Ovary (tissue), 9 donors: Measurements from ENCODE around the gene MAPK8IP2. TPM values are rescaled to one million over a fixed set of nuclear protein-coding genes. Genes with fewer than 3 reads are reported as not detected.

ENCODE experiments used
- DNase-seq, 5 donors: peaks; one replicate each; pipeline ENCODE4 v3.0.0-alpha.2; 2019 to 2020
- H3K27ac ChIP-seq, 2 donors: fragments of 200-600 bp; one replicate each; pipeline versions ENCODE4 v1.5.1 to v1.8.0; 2019 to 2022
- H3K27me3 ChIP-seq: fragments of 200-600 bp; one replicate; pipeline ENCODE4 v1.8.0; 2022
- H3K36me3 ChIP-seq: fragments of 200-600 bp; sonication (generic); one replicate; pipeline ENCODE4 v1.5.1; 2019
- H3K4me1 ChIP-seq: one replicate; pipeline ENCODE4 v1.8.1; 2013; ENCODE audit warnings: mild to moderate bottlenecking, moderate library complexity; ENCODE audit not compliant: insufficient read depth
- H3K4me3 ChIP-seq: fragments of 200-600 bp; sonication (generic); one replicate; pipeline ENCODE4 v1.5.1; 2017
- H3K9me3 ChIP-seq, 2 donors: fragments of 200-600 bp in 1 of 2; sonication (generic) in 1 of 2; one replicate each; pipeline versions ENCODE4 v1.5.1 to v1.8.1; 2013 to 2019; ENCODE audit warnings: mild to moderate bottlenecking in 1 of 2, moderate library complexity in 1 of 2
- EP300 ChIP-seq: sonication (generic); formaldehyde crosslinking; IDR thresholded peaks from one replicate; pipeline ENCODE4 v1.6.1; 2017; ENCODE audit warnings: antibody characterized with exemption
- POLR2A ChIP-seq: fragments of 450-650 bp; IDR thresholded peaks from one replicate; pipeline ENCODE4 v1.6.1; 2017; ENCODE audit warnings: antibody characterized with exemption, mild to moderate bottlenecking, moderate library complexity
- WGBS, 3 donors: extraction: QIAGEN DNeasy Blood & Tissue Kit in 1 of 3; methylation state at CpG; one replicate each; pipeline versions ENCODE4 v1.1.5 to v1.1.7; 2013 to 2017; 5-methylcytosine and 5-hydroxymethylcytosine counted together
- intact Hi-C, 4 donors: fragments of 100-400 bp; cut with DNase I; formaldehyde crosslinking; loops; one replicate each; pipeline versions ENCODE4 v1.11.0 to v1.15.1; 2022 to 2023
- polyA plus RNA-seq, 2 donors: library from polyadenylated mRNA; stranded (reverse); fragments of 200-250 nt in 1 of 2; fragments of 350-450 nt in 1 of 2; fragmentation: Illumina TruSeq in 1 of 2; extraction: RNeasy Lipid Tissue Mini Kit (QIAGEN cat#74804) in 1 of 2; gene quantifications; one replicate each; pipeline ENCODE4 v1.2.3, GENCODE V29; 2013 to 2014
- total RNA-seq, 7 donors: library from RNA; depleted of rRNA in 2 of 7; stranded (reverse); fragments of >200 nt in 2 of 7; fragmentation: NEBNext Ultra II Directional in 3 of 7; extraction: Animal tissue kit (Norgen Biotek cat#: 25700) in 3 of 7; gene quantifications; one replicate each; pipeline versions ENCODE4 v1.1.0 to v1.2.4, GENCODE V29; 2016 to 2023
- TF ChIP-seq, protein P1 (sequence below), 3 donors: fragments of 450-650 bp in 2 of 3; fragments of 200-600 bp in 1 of 3; IDR thresholded peaks; one replicate each; pipeline versions ENCODE4 v1.5.1 to v1.8.0; 2016 to 2022; ENCODE audit warnings: antibody characterized with exemption in 3 of 3, mild to moderate bottlenecking in 1 of 3
- donor health status: DM: no; HTN: no; CAD: no; lungs with moderate emphysema.
- donor health status: DM: no; HTN: no; CAD: no.
- donor health status: Bipolar disorder and iron deficiency.
- donor health status: DM: yes; HTN: yes; CAD: no.
- donor health status: DM: no; HTN: no; CAD: no.
- donor health status: DM: yes; HTN: yes; CAD: no.

MAPK8IP2 gene
- total and polyA plus RNA-seq, 9 donors = 1.1 to 28.4 (median 9.4) TPM

GRCh38 chr22:50576806-50577696, 23.5 kb upstream of the MAPK8IP2 start:
- 76 to 83% (median 80%) methylated on average over 18 of the region's 18 CpGs for WGBS, 3 donors
- no peak overlapping the region for H3K4me3 ChIP-seq
- H3K9me3 ChIP-seq = no peaks in the 10 kb centered on the region
- intact Hi-C loops = no loop called here
- DNase-seq = no peak
- TF ChIP-seq, protein P1, sequence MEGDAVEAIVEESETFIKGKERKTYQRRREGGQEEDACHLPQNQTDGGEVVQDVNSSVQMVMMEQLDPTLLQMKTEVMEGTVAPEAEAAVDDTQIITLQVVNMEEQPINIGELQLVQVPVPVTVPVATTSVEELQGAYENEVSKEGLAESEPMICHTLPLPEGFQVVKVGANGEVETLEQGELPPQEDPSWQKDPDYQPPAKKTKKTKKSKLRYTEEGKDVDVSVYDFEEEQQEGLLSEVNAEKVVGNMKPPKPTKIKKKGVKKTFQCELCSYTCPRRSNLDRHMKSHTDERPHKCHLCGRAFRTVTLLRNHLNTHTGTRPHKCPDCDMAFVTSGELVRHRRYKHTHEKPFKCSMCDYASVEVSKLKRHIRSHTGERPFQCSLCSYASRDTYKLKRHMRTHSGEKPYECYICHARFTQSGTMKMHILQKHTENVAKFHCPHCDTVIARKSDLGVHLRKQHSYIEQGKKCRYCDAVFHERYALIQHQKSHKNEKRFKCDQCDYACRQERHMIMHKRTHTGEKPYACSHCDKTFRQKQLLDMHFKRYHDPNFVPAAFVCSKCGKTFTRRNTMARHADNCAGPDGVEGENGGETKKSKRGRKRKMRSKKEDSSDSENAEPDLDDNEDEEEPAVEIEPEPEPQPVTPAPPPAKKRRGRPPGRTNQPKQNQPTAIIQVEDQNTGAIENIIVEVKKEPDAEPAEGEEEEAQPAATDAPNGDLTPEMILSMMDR (IDR thresholded peaks at IDR 0.05) = no peak
- TF ChIP-seq POLR2A (no peak), EP300 (no peak)
- H3K36me3 ChIP-seq = no peaks in the 10 kb centered on the region
- H3K4me1 ChIP-seq = peaks cover 12% of the 10 kb centered on the region
- H3K27ac ChIP-seq = no peak overlapping the region
- no peaks in the 10 kb centered on the region for H3K27me3 ChIP-seq

DNA sequence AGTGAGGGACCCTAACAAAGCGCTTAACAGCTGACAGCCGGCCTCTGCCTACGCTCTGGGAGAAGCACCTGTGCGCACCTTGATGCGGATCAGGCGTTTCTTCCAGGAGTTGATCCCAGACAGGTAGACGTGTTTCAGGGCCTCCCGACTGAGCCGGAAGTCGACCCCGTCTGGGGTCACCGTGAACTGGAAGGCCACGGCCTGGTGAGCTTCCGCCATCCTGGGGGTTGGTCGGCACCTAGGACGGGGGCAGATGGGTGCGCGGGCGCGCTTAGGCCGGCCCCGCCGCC, 23.0 kb upstream of the MAPK8IP2 start:
- H3K27ac ChIP-seq = no peak overlapping the region
- intact Hi-C loops = no loop called here
- 26 to 30% (median 29%) methylated on average over 22 to 23 of the region's 23 CpGs for WGBS, 3 donors
- no peak overlapping the region for H3K4me3 ChIP-seq
- no peaks in the 10 kb centered on the region for H3K27me3 ChIP-seq
- peaks cover 12% of the 10 kb centered on the region for H3K4me1 ChIP-seq
- H3K36me3 ChIP-seq = no peaks in the 10 kb centered on the region
- no peak for TF ChIP-seq POLR2A
- no peak for TF ChIP-seq EP300
- TF ChIP-seq, protein P1 (IDR thresholded peaks at IDR 0.05) = no peak
- no peaks in the 10 kb centered on the region for H3K9me3 ChIP-seq
- no peak for DNase-seq

DNA sequence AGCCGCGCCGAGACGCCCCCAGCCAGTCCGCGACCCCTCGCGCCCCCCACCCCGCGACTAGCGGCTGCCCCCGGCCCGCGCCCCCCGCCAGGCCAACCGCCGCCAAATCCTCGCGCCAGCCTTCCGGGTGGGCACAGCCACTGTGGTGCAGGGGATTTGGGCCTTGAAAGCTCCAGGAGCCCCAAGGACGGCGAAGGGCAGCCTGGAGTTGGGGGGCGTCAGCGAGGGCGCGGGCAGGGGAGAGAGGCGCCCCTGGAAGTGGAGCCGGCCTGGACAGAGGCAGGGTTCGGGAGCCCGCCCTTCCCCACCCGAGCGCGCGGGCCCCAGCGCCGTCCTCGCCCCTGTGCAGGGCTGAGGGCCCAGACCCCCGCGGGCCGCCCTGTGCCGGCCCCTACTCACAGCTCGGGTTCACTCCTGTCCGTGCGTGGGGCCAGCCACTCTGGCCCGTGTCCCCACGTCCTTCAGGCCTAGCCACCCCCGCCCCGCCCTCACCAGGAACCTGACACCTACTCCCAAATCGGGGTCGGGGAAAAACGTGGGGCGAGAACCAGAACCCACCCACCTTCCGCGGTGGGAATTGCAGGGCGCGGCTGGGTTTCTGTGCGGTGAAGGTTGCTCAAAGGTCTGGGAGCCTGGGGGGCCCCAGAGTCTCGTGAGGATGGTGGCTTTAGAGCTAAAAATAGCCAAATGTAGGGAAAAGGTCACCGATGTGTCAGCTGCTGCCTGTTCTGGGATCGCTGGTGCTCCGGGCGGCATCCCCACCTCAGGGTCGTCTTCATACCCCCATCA, 22.4 kb upstream of the MAPK8IP2 start, which contains the start of gene CPT1B:
TSS of gene CPT1B (minus strand) at position 441 of the 789 bp plus-strand sequence. CDS start 512 bp downstream, outside the sequence.
- Histone ChIP-seq H3K27ac (no peak within 1 kb of the TSS), H3K4me1 (peaks cover 12% of the 10 kb centered on the region), H3K27me3 (no peaks in the 10 kb centered on the region), H3K4me3 (no peak within 1 kb of the TSS), H3K36me3 (no peaks in the 10 kb centered on the region), H3K9me3 (no peaks in the 10 kb centered on the region)
- TF ChIP-seq EP300 (no peak), POLR2A (no peak)
- TF ChIP-seq, protein P1 (IDR thresholded peaks at IDR 0.05) = no peak
- intact Hi-C loops = no loop called here
- no peak for DNase-seq
- 5 to 10% (median 9%) methylated on average over 44 to 63 of the region's 63 CpGs for WGBS, 3 donors

DNA sequence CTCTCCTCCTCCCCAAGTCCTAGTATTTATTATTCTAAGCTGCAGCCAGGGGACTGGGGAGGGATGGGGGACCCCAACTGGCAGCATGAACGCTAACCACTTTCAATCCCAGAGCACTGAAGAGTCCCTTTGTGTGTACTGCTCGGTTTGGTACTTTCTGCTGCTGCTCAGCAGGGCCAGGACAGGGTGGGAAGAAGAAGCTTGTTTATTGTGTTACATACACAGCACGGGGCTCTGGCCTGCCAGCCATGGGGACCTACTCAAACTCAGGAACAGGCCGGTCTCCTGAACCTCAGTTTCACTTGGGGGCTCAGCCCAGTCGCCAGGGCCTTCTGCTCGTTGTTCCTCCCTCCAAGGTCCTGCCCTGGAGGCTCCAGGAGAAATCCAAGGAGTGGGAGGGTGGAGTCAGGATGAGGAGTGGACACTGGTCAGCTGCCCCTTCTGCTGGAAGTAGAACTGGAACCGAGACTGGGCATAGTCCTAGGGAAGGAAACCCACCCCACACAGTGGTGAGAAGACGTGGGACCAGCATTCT, 21.8 kb upstream of the MAPK8IP2 start:
- peaks cover 14% of the 10 kb centered on the region for H3K4me1 ChIP-seq
- DNase-seq = no peak
- H3K4me3 ChIP-seq = no peak overlapping the region

More for the DNA sequence above, 21.8 kb upstream of the MAPK8IP2 start:
- H3K9me3 ChIP-seq = no peaks in the 10 kb centered on the region
- no peaks in the 10 kb centered on the region for H3K36me3 ChIP-seq
- TF ChIP-seq EP300 = no peak
- TF ChIP-seq, protein P1 (IDR thresholded peaks at IDR 0.05) = no peak
- no peak for TF ChIP-seq POLR2A
- no peaks in the 10 kb centered on the region for H3K27me3 ChIP-seq
- WGBS, 3 donors = 53 to 60% (median 59%) methylated on average over 8 of the region's 8 CpGs
- intact Hi-C loops = no loop called here
- H3K27ac ChIP-seq = no peak overlapping the region
